Hematopoietic multipotent progenitor cell treated with erythropoietin and hydrocortisone succinate and interleukin-3 and kit ligand, for 6 days (in vitro differentiated cells): Measurements from ENCODE around the gene TRABD2B.
A peak's percentile ranks its signal among the peaks of the same experiment; 100 is the strongest.

ENCODE experiments used
- DNase-seq: peaks from one replicate; pipeline ENCODE4 v3.0.0-alpha.2; 2015

TRABD2B gene

GRCh38 chr1:47991187-47991586 is 6.0 kb downstream of the TRABD2B start:
- no peak for DNase-seq

GRCh38 chr1:47990286-47990685 is 6.9 kb downstream of the TRABD2B start:
- no peak for DNase-seq

- DNase-seq: no peak
These were observed 9.6 kb downstream of the TRABD2B start for GRCh38 chr1:47987601-47988000.

GRCh38 chr1:47986761-47987200 is 10.4 kb downstream of the TRABD2B start:
- DNase-seq: no peak

GRCh38 chr1:47985018-47985417 is 12.2 kb downstream of the TRABD2B start:
- DNase-seq: no peak

GRCh38 chr1:47984175-47984789 is 12.9 kb downstream of the TRABD2B start:
- DNase-seq: peak; percentile 81

GRCh38 chr1:47983691-47984090 is 13.5 kb downstream of the TRABD2B start:
- no peak for DNase-seq

- DNase-seq: no peak
These were observed 15.4 kb downstream of the TRABD2B start for GRCh38 chr1:47981667-47982350.

GRCh38 chr1:47980501-47980900 is 16.7 kb downstream of the TRABD2B start:
- DNase-seq: no peak

GRCh38 chr1:47979724-47980123 is 17.5 kb downstream of the TRABD2B start:
- no peak for DNase-seq

- DNase-seq: no peak
These were observed 18.7 kb downstream of the TRABD2B start for GRCh38 chr1:47978486-47978885.

- DNase-seq: no peak
These were observed 20.5 kb downstream of the TRABD2B start for GRCh38 chr1:47976728-47977127.

- DNase-seq: no peak
These were observed 20.9 kb downstream of the TRABD2B start for GRCh38 chr1:47976267-47976666.

- no peak for DNase-seq
These were observed 21.8 kb downstream of the TRABD2B start for GRCh38 chr1:47975302-47975921.

GRCh38 chr1:47972864-47973432 is 24.2 kb downstream of the TRABD2B start:
- no peak for DNase-seq

GRCh38 chr1:47971385-47972160 is 25.6 kb downstream of the TRABD2B start:
- peak; percentile 44 for DNase-seq

GRCh38 chr1:47970882-47971281 is 26.3 kb downstream of the TRABD2B start:
- DNase-seq: no peak

GRCh38 chr1:47969478-47969877 is 27.7 kb downstream of the TRABD2B start:
- no peak for DNase-seq

GRCh38 chr1:47968556-47968888 is 28.7 kb downstream of the TRABD2B start:
- no peak for DNase-seq

GRCh38 chr1:47967864-47968555 is 29.2 kb downstream of the TRABD2B start:
- no peak for DNase-seq

GRCh38 chr1:47965816-47966215 is 31.4 kb downstream of the TRABD2B start:
- no peak for DNase-seq

GRCh38 chr1:47964636-47965035 is 32.5 kb downstream of the TRABD2B start:
- no peak for DNase-seq
